Stimulated activated CD8-positive, alpha-beta memory T cell treated with anti-CD3 and anti-CD28 coated beads, Interleukin-12 subunit alpha, Interleukin-12 subunit beta, amount 100 ng/mL, for 24 hours (primary cell): ENCODE measurements around the gene SYNGAP1.

Experiments
- DNase-seq: peaks from one replicate; pipeline ENCODE4 v3.0.0-alpha.2; 2020; ENCODE audit errors: extremely low read depth

SYNGAP1 gene

GRCh38 chr6:33421344-33421643 lies 1.4 kb downstream of the SYNGAP1 start:
- DNase-seq = no peak

DNA sequence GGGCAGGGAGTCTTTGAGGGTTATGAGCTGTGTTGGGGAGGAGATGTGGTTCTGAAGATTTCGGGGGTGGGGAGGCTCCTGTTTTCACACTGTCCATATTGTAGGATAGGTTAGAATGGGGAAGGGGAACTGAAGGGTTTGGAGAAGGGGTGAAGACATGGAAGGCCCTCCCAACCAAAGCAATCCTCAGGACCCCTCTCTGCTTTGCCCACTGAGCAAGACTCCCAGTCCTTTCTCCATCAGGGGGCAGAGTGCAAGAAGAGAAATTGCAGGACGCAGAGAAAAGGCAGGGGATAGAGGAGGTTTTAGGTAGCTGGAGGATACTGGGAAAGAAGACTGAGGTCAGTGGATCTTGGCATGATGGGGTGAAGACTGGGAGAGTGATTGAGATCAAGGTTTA lies 3.9 kb downstream of the SYNGAP1 start:
- no peak for DNase-seq

DNA sequence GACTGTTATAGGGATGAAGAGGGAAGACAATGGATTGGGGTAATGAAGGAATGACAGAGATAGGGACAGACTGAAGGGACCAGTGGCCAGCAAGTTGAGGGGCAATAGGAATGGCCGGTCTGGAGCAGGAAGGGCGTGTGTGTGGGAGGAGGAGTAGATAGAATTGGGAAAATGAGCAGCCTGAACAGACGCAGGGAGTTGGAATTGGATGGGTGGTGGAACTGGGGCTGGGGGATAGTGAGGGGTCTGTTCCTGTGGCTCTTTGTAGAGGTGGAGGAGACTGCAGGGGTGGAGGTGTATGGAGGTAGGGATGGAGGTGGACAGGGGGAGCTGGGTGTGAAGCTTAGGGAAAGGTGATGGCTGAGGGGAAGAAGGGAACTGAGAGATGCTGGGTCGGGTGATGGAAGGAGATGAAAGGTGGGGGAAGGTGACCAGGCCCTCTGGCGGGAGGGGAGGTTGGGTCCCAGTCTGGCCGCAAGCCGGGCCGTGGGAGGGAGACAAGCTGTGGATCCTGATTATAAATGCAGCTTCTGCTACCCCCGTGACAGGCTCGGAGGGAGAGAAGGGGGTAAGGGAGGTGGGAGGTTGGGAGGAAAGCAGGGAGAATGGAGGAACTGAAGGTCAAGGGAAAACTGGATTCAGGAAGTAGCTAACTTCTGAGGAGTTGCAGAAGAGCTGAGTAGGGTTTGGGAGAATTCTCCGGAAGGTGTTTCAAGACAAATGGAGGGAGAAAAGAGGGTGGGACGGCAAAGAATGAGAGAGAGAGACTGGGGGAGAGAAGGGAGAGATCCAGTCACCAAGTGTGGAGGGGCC lies 5.2 kb downstream of the SYNGAP1 start:
- no peak for DNase-seq

GRCh38 chr6:33425668-33426577 lies 6.1 kb downstream of the SYNGAP1 start:
- DNase-seq = no peak

DNA sequence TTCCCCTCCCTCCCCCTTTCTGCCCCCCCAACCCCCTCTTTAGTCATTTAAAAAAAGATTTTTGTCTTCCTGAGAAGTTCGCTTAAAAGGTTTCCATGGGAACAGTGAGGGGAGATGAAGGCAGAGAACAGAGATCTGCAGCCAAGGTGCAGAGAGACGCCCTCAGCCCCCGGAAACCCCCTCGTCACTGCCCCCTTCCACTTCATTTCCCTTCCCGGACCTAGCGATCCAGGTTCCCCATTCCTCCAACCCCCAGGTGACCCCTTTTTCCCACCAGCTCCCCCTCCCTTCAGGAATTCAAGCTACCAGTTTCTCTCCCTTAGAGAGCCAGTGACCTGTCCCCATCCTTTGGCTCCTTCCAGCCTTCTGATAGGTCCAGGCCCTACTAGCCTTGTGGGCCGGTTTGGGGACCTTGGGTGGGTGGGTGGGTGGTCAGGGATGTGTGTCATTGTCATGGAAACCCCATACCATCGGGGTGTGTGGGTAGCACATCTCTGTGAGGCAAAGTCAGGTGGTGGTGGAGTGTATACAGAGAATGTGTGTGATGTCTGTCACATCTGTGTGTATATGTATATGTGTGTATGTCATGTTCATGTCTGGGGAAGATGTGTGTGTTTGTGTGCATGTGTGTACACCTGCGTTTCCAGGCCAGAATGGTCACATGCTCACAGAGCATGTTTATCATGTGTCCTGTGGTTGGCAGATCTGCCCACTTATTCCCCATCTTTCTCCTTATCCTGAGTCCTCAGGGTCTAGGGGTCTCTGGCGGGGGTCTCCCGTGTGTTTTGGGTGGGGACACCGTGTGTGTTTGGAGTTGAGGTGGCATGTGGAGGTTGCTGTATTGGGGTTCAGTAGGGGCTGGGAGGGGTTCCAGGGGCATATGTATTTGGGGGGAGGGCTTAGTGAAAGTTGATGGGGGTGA lies 7.0 kb downstream of the SYNGAP1 start:
- no peak for DNase-seq

- DNase-seq = no peak
Observed at GRCh38 chr6:33427585-33428223, 7.8 kb downstream of the SYNGAP1 start.

GRCh38 chr6:33428224-33428965 lies 8.5 kb downstream of the SYNGAP1 start:
- DNase-seq = no peak

- no peak for DNase-seq
Observed at GRCh38 chr6:33428966-33429749, 9.3 kb downstream of the SYNGAP1 start.

DNA sequence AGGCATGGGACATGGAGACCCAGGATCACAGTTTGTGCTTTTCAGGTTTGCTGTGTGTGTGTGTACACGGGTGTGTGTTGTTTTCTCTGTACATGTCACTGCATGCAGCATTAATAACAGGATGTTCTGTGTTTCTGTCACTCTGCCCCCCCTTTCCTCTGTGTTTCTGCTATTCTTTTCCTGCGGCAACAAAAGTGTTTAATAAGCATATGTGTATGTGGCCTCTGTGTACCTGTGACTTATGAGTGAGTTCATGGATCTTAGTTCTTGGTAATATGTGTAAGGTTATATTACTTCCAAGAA lies 9.8 kb downstream of the SYNGAP1 start:
- no peak for DNase-seq

GRCh38 chr6:33430334-33430733 lies 10.5 kb downstream of the SYNGAP1 start:
- no peak for DNase-seq

DNA sequence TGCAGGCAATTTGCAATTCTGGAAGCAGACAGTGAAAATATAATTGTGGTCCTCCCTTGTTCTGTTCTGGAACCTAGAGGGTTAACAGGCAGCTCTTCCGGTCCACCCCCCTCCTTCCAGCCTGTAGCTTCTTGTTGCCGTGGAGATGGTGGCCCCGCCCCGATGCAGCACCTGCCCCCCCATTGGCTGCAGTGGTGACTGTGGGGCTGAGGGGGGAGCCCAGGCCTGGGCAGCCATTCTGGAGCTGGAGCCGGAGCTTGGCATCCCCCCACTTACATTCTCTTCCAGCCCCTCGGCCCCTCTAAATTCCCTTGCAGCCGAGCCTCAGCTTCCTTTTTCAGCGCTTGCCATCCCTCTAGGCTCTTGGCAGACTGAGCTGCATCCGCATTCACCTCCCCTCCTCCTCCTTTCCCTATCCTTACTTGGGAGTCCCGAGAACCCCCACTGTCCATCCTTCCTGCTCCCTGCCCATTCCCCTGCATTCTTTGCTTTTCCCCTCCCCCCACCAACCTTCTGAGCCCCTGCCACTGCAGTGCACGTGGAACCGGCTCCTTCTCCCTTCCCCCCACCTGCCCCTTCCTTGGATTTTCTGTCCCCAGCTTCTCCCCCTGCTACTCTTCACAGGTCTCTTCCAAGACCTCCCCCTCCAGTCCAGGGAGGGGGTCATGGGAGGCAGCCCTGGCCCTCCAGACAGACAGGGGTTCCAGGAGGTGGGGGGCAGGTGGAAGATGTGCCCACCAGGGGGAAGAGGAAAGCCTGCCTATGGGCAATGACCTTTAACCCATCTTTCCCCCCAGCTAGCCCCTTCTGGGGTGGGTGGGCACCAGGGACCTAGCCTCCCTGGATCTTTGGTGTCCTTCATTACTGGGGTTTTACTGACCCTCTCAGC lies 11.4 kb downstream of the SYNGAP1 start:
- peak; percentile 70 for DNase-seq

DNA sequence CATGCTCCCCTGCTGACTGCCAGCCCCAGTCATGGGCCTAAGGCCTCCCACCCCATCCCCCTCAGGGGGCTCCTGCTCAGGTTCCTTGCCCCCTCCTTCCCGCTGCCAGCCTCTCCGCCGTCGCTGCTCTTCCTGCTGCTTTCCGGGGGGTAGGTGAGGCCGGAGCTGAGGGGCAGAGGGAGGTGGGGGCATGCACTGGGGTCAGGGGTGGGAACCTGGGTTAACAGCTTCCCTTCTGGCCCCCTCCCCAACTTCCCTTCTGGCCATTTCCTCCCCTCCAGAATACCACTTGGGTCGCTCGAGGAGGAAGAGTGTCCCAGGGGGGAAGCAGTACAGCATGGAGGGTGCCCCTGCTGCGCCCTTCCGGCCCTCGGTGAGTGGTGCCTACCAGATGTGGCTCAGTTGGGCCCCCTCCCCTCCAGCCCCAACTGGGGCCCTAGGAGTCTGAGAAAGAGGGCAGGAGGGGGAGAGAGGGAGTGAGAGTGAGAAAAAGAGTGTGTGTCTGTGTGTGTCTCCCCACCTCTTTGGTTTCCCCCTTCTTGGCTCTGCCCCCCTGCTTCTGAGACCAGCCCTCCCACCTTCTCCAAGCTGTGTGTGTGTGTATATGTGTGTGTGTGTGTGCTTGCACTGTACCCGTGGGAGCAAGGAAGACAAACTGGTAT lies 12.1 kb downstream of the SYNGAP1 start:
- DNase-seq = no peak

DNA sequence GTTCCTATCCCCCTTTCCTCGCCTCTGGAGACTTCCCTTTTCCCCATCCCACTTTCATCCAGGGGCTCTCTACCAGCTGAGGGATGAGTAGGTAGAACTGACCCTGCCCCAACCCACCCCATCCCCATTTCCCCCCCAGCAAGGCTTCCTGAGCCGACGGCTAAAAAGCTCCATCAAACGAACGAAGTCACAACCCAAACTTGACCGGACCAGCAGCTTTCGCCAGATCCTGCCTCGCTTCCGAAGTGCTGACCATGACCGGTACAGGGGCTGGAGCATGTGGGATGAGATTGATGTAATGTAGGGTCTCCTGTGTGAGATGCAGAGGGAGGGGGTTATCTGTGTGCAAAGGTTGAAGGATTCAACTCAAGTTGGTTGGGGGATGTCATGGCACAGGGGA lies 12.7 kb downstream of the SYNGAP1 start:
- DNase-seq = no peak

DNA sequence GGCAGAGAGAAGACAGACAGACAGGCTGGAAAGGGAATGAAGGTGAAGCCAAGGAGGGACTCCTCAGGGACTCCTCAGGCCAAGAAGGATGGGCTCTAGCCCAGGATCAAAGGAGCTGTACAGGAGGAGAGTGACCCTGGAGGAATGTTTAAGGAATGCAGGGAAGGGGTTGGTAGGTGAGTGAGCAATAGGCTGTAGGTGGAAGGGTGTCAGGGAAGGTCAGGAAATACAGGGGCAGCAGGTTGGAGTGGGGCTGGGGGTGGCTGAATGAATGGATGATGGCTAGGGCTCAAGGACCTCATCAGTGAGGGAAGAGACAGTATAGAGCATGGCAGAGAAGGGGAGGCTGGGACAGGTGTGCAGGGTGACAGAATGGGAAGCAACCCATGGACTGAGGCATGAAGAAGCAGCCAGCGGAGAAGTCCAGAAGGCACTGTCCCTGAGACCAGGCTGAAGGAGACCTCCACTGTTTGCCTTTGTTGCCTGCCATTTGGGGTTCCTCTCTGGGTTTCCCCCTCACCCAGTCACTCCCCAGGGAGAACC lies 13.2 kb downstream of the SYNGAP1 start:
- DNase-seq = no peak

DNA sequence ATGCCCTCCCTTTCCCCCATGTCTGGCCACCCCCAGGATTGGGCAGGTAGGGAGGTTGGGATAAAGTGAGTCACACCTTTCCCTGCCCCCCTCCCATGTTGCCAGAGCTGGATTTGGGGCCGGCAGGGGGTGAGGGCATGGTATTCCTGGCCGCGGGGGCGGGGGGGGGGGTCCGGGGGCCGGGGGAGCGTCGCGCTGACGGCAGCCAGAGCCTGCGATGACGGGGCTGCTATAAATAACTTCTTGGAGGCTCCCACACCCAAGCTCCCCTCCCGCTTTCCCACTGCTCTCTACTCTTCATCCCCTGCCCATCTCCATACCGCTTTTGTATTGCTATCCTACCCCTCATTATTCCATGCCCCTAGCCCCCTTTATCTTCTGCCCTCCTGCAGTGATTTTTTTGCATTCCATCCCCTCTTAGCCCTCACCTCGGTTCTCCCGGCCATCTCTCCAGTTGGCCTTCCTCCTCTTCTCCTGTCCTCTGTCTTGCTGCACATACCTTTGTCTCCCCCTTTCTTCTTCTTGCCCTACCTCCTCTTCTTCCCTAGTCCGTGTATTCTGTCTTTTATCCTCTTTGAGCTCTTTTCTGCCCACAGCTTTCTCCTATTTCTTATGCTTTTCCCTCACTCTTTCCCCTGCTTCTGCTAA lies 13.8 kb downstream of the SYNGAP1 start:
- no peak for DNase-seq

DNA sequence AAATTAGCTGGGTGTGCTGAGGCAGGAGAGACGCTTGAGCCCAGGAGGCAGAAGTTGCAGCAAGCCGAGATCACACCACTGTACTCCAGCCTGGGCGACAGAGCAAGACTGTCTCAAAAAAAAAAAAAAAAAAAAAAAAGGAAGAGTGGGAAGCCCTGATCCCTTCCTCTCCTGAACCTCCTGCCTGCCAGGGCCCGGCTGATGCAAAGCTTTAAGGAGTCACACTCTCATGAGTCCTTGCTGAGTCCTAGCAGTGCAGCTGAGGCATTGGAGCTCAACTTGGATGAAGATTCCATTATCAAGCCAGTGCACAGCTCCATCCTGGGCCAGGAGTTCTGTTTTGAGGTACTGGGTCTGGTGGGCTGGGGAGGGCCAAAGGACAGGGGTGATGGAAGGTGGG lies 15.1 kb downstream of the SYNGAP1 start:
- DNase-seq = no peak

DNA sequence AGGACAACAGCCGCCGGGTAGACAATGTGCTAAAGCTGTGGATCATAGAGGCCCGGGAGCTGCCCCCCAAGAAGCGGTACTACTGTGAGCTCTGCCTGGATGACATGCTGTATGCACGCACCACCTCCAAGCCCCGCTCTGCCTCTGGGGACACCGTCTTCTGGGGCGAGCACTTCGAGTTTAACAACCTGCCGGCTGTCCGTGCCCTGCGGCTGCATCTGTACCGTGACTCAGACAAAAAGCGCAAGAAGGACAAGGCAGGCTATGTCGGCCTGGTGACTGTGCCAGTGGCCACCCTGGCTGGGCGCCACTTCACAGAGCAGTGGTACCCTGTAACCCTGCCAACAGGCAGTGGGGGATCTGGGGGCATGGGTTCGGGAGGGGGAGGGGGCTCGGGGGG lies 17.8 kb downstream of the SYNGAP1 start:
- no peak for DNase-seq
